HG03565 (cell line): ENCODE measurements around the gene CHDH.

Source experiments
- ATAC-seq: cut with Tn5 transposase; IDR thresholded peaks from one replicate; pipeline ENCODE4 v1.9.1; 2021; ENCODE audit warnings: mild to moderate bottlenecking, moderate library complexity; ENCODE audit not compliant: unreplicated experiment

The CHDH gene

GRCh38 chr3:53824795-53825194 lies 21.4 kb downstream of the CHDH start:
- ATAC-seq: no peak

DNA sequence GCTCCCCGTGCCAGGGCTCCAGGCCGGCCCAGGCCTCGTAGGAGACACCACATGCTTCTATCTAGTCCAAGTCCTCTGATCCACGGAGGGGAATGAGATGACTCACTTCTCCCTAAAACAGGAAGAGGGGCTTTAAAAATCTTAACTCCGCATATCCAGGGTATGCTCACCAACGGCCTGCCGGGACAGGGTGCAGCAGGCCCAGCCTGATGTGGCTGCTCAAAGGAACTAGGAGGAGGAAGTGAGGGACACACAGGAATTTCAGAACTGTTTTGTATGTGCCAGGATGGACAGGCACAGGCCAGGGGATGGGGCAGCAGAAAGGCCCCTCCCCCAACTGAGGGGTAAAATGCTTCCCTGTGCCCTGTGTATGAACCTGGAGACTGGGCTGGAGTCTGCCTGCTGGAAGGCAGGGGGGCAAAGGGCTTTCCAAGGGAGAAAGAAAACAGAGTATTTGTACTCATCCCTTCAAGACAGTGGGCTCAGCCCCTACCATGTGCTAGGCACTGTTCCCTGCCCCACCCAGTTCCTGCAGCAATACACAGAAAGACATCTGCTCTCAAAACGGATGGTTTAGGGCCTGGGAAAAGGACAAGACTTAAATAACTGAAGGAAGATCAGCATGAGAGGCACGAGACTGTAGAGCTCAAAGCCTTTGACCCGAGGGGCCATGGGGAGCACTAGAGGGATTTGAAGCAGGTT lies 22.1 kb downstream of the CHDH start:
- no peak for ATAC-seq

DNA sequence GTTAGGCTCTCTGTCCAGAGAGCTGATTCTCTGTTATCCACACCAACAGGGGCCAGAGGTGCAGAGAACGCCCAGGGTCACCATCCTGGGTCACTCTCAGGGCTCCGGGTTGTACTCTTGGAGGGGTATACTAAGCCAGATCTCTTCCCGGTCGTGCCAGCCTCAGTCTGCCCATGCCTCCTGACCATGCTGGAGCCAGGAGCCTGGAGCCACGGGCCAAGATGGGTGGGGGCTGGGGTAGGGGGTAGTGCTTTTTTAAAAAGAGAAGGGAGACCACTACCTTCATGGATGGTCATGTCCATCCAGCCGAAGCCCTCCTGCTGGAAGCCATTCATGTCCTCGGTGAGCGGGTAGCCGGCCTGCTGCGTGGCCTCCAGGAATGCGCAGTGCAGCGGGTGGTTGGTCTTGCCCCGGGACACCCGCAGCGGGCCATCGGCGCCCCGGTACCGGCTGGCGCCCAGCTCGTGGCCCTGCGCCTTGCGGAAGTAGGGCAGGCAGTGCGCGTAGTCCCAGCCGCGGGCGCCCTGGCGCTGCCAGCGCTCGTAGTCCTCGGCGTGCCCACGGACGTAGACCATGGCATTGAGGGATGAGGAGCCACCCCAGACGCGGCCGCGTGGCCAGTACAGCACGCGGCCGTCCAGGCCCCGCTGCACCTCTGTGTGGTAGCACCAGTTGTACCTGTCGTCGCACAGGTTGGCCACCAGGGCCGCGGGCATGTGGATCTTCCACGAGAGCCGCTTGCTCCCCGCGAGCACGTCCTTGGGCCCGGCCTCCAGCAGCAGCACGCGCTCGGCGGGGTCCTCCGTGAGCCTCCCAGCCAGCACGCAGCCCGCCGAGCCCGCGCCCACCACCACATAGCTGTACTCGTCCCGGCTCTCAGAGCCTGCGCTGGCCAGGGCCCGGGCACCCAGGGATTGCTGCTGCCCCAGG lies 22.9 kb downstream of the CHDH start:
- ATAC-seq: no peak

- no peak for ATAC-seq
These were observed 23.9 kb downstream of the CHDH start for GRCh38 chr3:53822331-53822741.

- no peak for ATAC-seq
These were observed 24.5 kb downstream of the CHDH start for GRCh38 chr3:53821631-53822121.

GRCh38 chr3:53820756-53821580 lies 25.3 kb downstream of the CHDH start:
- no peak for ATAC-seq

- no peak for ATAC-seq
These were observed 26.1 kb downstream of the CHDH start for GRCh38 chr3:53820084-53820483.

DNA sequence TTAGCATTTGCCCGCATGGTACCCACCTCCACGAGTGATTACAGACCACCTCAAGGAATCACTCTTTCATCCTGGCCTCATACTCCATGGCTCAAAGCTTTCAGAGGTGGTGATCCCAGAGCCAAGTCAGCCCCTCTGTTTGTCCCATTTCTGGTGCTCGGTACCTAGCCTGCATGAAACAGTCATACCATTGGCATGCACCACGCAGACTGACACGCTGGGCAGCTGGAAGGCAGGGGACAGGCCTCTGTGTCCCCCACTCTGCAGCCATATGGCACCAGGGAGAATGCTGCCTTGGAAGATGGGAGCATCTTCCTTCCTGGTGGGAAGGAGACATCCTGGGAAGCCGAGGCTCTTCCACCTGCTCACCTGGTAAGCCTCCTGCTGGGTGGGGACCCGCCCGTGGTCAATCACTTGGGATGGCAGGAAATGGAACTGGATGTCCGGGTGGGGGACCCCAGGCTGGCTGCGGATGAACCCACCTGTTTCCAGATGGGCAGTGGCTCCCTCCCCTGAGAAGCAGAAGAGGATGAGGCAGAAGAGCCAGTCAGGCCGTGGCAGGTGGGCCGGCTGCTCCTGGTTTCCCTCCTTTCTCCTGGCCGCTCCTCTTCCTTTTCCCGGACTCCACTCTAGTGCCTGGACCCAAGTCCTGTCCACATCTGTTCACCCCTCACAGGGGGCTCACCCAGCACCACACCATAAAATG lies 26.9 kb downstream of the CHDH start:
- ATAC-seq: no peak

- ATAC-seq: no peak
These were observed 27.7 kb downstream of the CHDH start for GRCh38 chr3:53818221-53819162.

- no peak for ATAC-seq
These were observed 28.4 kb downstream of the CHDH start for GRCh38 chr3:53817809-53818208.

- no peak for ATAC-seq
These were observed 29.0 kb downstream of the CHDH start for GRCh38 chr3:53817211-53817610.

DNA sequence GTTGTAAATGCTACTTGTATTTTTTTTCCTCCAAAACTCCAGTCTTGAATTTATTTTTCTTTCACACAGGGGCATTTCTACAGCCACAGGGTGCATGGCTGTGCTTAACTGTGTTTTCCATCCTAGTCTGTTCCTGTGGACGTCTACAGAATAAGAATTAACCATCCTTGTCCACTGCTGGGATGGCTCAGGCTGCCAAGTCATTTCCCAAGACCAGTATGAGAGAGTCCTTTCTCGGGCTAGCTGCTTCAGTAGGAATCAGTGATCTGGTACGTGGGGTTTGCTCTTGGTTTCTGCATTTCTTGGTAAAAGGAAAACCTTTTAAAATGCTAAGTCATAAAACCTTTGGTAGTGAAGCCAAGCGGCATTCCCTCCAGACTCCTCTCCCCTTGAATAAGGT lies 29.8 kb downstream of the CHDH start:
- no peak for ATAC-seq

DNA sequence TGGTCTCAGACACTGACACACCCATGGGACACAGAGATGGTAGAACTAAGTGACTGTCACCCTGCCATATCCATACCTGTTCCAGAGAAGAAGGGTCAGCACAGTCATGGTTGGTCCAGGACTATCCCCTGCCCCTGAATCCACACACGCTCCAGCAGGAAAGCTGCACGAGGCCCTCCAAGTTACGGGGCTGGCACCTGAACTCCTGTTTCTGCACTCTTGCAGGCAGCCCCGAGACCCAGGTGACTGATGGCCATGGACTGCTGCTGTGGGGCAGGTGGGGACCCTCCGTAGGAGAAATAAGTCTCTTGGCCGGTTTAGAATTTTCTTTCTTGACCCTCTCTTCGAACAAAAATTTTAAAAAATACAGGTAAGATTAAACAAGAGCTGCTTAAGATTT lies 30.6 kb downstream of the CHDH start:
- ATAC-seq: no peak

DNA sequence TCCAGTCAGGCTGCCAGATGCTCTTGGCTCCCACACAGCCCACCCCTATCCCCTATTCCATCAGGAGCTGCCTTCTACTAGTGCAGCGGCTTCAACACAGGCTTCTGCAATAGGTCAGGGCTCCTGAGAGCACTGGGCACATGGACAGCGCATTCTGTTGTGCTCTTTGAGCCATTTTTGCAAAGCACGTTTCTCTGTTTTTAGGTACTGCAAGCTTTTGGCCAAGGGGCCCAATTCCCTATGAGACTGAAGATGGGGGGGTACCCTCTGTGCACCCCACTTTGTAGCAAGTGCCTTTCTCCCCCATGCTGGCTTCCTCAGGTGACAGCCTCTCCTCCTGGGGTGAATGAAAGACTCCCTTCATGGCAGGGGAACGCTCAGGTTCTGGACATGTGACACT lies 31.2 kb downstream of the CHDH start:
- no peak for ATAC-seq

GRCh38 chr3:53813876-53814275 lies 32.3 kb downstream of the CHDH start:
- no peak for ATAC-seq

GRCh38 chr3:53813229-53813628 lies 33.0 kb downstream of the CHDH start:
- ATAC-seq: no peak

DNA sequence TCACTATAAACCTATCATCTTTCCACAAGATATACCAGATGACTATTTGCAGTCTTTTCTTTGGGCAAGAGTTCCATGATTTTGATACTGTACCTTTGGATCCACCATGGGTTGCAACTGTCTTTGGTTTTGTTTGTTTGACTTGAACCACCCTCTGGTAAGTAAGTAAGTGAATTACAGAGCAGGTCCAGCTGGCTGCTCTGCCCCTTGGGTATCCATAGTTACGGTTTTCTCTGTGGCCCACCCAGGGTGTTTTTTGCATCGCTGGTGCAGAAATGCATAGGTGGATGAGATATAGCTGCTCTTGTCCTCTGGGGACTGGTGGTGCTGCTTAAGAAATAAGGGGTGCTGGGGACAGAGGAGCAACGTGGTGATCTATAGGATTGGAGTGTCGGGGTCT lies 33.8 kb downstream of the CHDH start:
- ATAC-seq: no peak

DNA sequence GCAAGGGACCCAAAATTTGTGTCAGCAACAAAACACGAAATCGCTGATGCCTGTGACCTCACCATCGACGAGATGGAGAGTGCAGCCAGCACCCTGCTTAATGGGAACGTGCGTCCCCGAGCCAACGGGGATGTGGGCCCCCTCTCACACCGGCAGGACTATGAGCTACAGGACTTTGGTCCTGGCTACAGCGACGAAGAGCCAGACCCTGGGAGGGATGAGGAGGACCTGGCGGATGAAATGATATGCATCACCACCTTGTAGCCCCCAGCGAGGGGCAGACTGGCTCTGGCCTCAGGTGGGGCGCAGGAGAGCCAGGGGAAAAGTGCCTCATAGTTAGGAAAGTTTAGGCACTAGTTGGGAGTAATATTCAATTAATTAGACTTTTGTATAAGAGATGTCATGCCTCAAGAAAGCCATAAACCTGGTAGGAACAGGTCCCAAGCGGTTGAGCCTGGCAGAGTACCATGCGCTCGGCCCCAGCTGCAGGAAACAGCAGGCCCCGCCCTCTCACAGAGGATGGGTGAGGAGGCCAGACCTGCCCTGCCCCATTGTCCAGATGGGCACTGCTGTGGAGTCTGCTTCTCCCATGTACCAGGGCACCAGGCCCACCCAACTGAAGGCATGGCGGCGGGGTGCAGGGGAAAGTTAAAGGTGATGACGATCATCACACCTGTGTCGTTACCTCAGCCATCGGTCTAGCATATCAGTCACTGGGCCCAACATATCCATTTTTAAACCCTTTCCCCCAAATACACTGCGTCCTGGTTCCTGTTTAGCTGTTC lies 34.9 kb downstream of the CHDH start:
- ATAC-seq: no peak
